ENCODE measurements around the gene MAPK10. TPM values are rescaled to one million over a fixed set of nuclear protein-coding genes. Genes with fewer than 3 reads are reported as not detected.

The MAPK10 gene
- total RNA-seq, 2 experiments from 2014 or later = 0.28 to 0.36 TPM

- H3K9me3 ChIP-seq (ENCODE audit: control insufficient read depth in 1 of 2, insufficient read depth in 1 of 2, low read length in 2 of 2) = no peaks in the 10 kb centered on the region
- Mint-ChIP-seq H3K27ac (no peak overlapping the region), H3K36me3 (ENCODE audit: low read depth) (no peaks in the 10 kb centered on the region), H3K4me3 (no peak overlapping the region), H3K4me1 (ENCODE audit: low read depth) (no peaks in the 10 kb centered on the region), H3K27me3 (no peaks in the 10 kb centered on the region), H3K9me3 (no peaks in the 10 kb centered on the region)
- no peak overlapping the region for H3K27ac ChIP-seq (ENCODE audit: low read depth in 1 of 2, low read length in 2 of 2)
- POLR2A ChIA-PET = no interaction called here
- intact Hi-C loops (cut with DNase I, micrococcal nuclease) = no loop called here
- DNase-seq (no peak), ATAC-seq (ENCODE audit: poor library complexity) (no peak)
- CTCF ChIA-PET = no interaction called here
- TF ChIP-seq CTCF (IDR thresholded peaks at IDR 0.05) = no peak
- H3K27me3 ChIP-seq (ENCODE audit: control insufficient read depth in 1 of 2, insufficient read depth in 2 of 2, low read length in 2 of 2) = no peaks in the 10 kb centered on the region
- H3K4me3 ChIP-seq (ENCODE audit: low read length) = no peak overlapping the region
- H3K4me1 ChIP-seq (ENCODE audit: insufficient read depth, low read length) = no peaks in the 10 kb centered on the region
- no peaks in the 10 kb centered on the region for H3K36me3 ChIP-seq (ENCODE audit: insufficient read depth, low read length)
These were observed 98.2 kb downstream of the MAPK10 start for GRCh38 chr4:86261636-86262035.

- Mint-ChIP-seq H3K9me3 (peaks cover 3% of the 10 kb centered on the region), H3K27ac (no peak overlapping the region), H3K27me3 (no peaks in the 10 kb centered on the region), H3K4me3 (no peak overlapping the region), H3K36me3 (ENCODE audit: low read depth) (no peaks in the 10 kb centered on the region), H3K4me1 (ENCODE audit: low read depth) (no peaks in the 10 kb centered on the region)
- Histone ChIP-seq H3K4me1 (ENCODE audit: insufficient read depth, low read length) (no peaks in the 10 kb centered on the region), H3K9me3 (ENCODE audit: control insufficient read depth in 1 of 2, insufficient read depth in 1 of 2, low read length in 2 of 2) (no peaks in the 10 kb centered on the region), H3K4me3 (ENCODE audit: low read length) (no peak overlapping the region), H3K27me3 (ENCODE audit: control insufficient read depth in 1 of 2, insufficient read depth in 2 of 2, low read length in 2 of 2) (no peaks in the 10 kb centered on the region), H3K36me3 (ENCODE audit: insufficient read depth, low read length) (no peaks in the 10 kb centered on the region), H3K27ac (ENCODE audit: low read depth in 1 of 2, low read length in 2 of 2) (no peak overlapping the region)
- ATAC-seq (ENCODE audit: poor library complexity) (no peak), DNase-seq (no peak)
- POLR2A ChIA-PET = no interaction called here
- intact Hi-C loops (cut with DNase I, micrococcal nuclease) = no loop called here
- CTCF ChIA-PET = no interaction called here
- no peak for TF ChIP-seq CTCF (IDR thresholded peaks at IDR 0.05)
These were observed 103.8 kb downstream of the MAPK10 start for GRCh38 chr4:86256086-86256485.

GRCh38 chr4:86250619-86251018 lies 109.2 kb downstream of the MAPK10 start:
- Mint-ChIP-seq H3K27me3 (no peaks in the 10 kb centered on the region), H3K4me3 (no peak overlapping the region), H3K27ac (no peak overlapping the region), H3K4me1 (ENCODE audit: low read depth) (no peaks in the 10 kb centered on the region), H3K9me3 (peaks cover 3% of the 10 kb centered on the region), H3K36me3 (ENCODE audit: low read depth) (no peaks in the 10 kb centered on the region)
- ChIA-PET POLR2A (no interaction called here), CTCF (no interaction called here)
- Histone ChIP-seq H3K27ac (ENCODE audit: low read depth in 1 of 2, low read length in 2 of 2) (no peak overlapping the region), H3K27me3 (ENCODE audit: control insufficient read depth in 1 of 2, insufficient read depth in 2 of 2, low read length in 2 of 2) (no peaks in the 10 kb centered on the region), H3K36me3 (ENCODE audit: insufficient read depth, low read length) (no peaks in the 10 kb centered on the region), H3K4me3 (ENCODE audit: low read length) (no peak overlapping the region), H3K9me3 (ENCODE audit: control insufficient read depth in 1 of 2, insufficient read depth in 1 of 2, low read length in 2 of 2) (no peaks in the 10 kb centered on the region), H3K4me1 (ENCODE audit: insufficient read depth, low read length) (no peaks in the 10 kb centered on the region)
- ATAC-seq (ENCODE audit: poor library complexity) (no peak), DNase-seq (no peak)
- TF ChIP-seq CTCF (IDR thresholded peaks at IDR 0.05) = no peak
- intact Hi-C loops (cut with DNase I, micrococcal nuclease) = no loop called here
